Suprapubic skin (tissue), 4 donors: ENCODE measurements around the gene SEPHS1. TPM values are rescaled to one million over a fixed set of nuclear protein-coding genes. Genes with fewer than 3 reads are reported as not detected.

Source experiments
- DNase-seq, 2 donors: peaks; one replicate each; pipeline ENCODE4 v3.0.0-alpha.2; 2019; ENCODE audit warnings: low spot score in 2 of 2
- H3K27ac ChIP-seq: fragments of 200-600 bp; sonication (generic); one replicate; pipeline ENCODE4 v1.5.1; 2019
- H3K27me3 ChIP-seq: fragments of 200-600 bp; sonication (generic); one replicate; pipeline ENCODE4 v1.5.1; 2019
- H3K36me3 ChIP-seq: fragments of 200-600 bp; sonication (generic); one replicate; pipeline ENCODE4 v1.5.1; 2019
- H3K4me1 ChIP-seq: fragments of 200-600 bp; sonication (generic); one replicate; pipeline ENCODE4 v1.5.1; 2019
- H3K4me3 ChIP-seq: fragments of 200-600 bp; sonication (generic); one replicate; pipeline ENCODE4 v1.5.1; 2019; ENCODE audit warnings: mild to moderate bottlenecking
- H3K9me3 ChIP-seq: fragments of 200-600 bp; sonication (generic); one replicate; pipeline ENCODE4 v1.5.1; 2019
- EP300 ChIP-seq: sonication (generic); formaldehyde crosslinking; IDR thresholded peaks from one replicate; pipeline ENCODE4 v1.6.1; 2017; ENCODE audit warnings: antibody characterized with exemption
- POLR2A ChIP-seq, 2 donors: fragments of 450-650 bp; IDR thresholded peaks; one replicate each; pipeline ENCODE4 v1.6.1; 2017; ENCODE audit warnings: antibody characterized with exemption in 2 of 2, mild to moderate bottlenecking in 2 of 2, moderate library complexity in 2 of 2
- POLR2AphosphoS5 ChIP-seq, 3 donors: sonication (generic); formaldehyde crosslinking; IDR thresholded peaks; one replicate each; pipeline ENCODE4 v1.6.1; 2017; ENCODE audit warnings: antibody characterized with exemption in 3 of 3
- WGBS: methylation state at CpG from one replicate; pipeline ENCODE4 v1.1.5; 2018; 5-methylcytosine and 5-hydroxymethylcytosine counted together
- total RNA-seq, 4 donors: library from RNA; depleted of rRNA; stranded (reverse); fragments of >200 nt; gene quantifications; one replicate each; pipeline ENCODE4 v1.1.0, GENCODE V29; 2016
- TF ChIP-seq, protein P1 (sequence below), 2 donors: fragments of 200-600 bp in 1 of 2; fragments of 450-650 bp in 1 of 2; sonication (generic) in 1 of 2; IDR thresholded peaks; one replicate each; pipeline ENCODE4 v1.5.1; 2016 to 2019; ENCODE audit warnings: antibody characterized with exemption in 2 of 2, mild to moderate bottlenecking in 1 of 2, moderate library complexity in 1 of 2

Gene SEPHS1
- total RNA-seq, 4 donors from 2014 or later: 23.1 to 31.6 (median 25.4) TPM

GRCh38 chr10:13349463-13350274 is 1.6 kb upstream of the SEPHS1 start:
- H3K36me3 ChIP-seq: no peaks in the 10 kb centered on the region
- peak overlapping the region; percentile 72 for H3K4me3 ChIP-seq
- under 1% methylated on average over 22 of the region's 25 CpGs for WGBS
- H3K27me3 ChIP-seq: peaks cover 15% of the 10 kb centered on the region
- peak overlapping the region; percentile 98 for H3K27ac ChIP-seq
- TF ChIP-seq POLR2AphosphoS5 (IDR thresholded peaks at IDR 0.05) (no peak), POLR2A (IDR thresholded peaks at IDR 0.05) (no peak), EP300 (no peak)
- TF ChIP-seq, protein P1, sequence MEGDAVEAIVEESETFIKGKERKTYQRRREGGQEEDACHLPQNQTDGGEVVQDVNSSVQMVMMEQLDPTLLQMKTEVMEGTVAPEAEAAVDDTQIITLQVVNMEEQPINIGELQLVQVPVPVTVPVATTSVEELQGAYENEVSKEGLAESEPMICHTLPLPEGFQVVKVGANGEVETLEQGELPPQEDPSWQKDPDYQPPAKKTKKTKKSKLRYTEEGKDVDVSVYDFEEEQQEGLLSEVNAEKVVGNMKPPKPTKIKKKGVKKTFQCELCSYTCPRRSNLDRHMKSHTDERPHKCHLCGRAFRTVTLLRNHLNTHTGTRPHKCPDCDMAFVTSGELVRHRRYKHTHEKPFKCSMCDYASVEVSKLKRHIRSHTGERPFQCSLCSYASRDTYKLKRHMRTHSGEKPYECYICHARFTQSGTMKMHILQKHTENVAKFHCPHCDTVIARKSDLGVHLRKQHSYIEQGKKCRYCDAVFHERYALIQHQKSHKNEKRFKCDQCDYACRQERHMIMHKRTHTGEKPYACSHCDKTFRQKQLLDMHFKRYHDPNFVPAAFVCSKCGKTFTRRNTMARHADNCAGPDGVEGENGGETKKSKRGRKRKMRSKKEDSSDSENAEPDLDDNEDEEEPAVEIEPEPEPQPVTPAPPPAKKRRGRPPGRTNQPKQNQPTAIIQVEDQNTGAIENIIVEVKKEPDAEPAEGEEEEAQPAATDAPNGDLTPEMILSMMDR (IDR thresholded peaks at IDR 0.05): no peak
- H3K4me1 ChIP-seq: peaks cover 40% of the 10 kb centered on the region
- H3K9me3 ChIP-seq: no peaks in the 10 kb centered on the region
- peak in 1 of 2 donors; percentile 70 for DNase-seq

DNA sequence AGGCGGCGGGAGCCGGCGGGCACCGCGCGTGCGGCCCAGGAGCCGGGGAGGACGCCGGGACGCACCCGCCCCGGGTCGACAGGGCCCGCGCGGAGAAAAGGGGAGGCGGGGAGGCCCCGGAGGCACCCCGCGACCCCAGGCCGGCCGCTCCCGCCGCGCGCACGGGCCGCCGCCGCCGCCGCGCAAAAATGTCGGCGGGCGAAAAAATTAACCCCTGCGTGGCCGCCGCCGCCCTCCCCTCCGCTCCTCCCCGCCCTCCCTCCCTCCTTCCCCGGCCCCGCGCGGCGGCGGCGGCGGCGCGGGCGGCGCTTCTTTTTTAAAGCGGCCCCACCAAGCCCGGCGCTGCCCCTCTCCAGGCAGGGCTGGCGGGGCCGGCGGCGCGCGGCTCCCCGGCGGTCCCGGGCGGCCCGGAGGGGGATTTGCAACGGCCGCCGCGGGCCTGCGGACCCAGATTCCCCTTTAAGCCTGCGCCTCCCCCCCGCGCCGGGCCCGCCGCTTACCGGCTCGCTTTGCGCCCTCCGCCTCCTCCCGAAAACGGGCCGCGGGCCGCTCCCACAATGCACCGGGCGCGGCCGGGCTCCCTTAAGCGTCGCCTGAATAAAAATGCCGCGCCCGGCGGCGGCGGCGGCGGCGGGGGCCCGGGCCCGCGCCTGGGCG is 465 bp downstream of the SEPHS1 start:
- Histone ChIP-seq H3K4me1 (peaks cover 43% of the 10 kb centered on the region), H3K27me3 (peaks cover 6% of the 10 kb centered on the region), H3K9me3 (no peaks in the 10 kb centered on the region), H3K4me3 (peak overlapping the region; percentile 72), H3K27ac (peak overlapping the region; percentile 98), H3K36me3 (no peaks in the 10 kb centered on the region)
- TF ChIP-seq EP300: no peak
- TF ChIP-seq POLR2A (IDR thresholded peaks at IDR 0.05): peak in 1 of 2 donors; percentile 6
- whole genome bisulfite sequencing: 1% methylated on average over 16 of the region's 109 CpGs
- DNase-seq: peak; percentile 85 to 88

- peaks cover under 1% of the 10 kb centered on the region for H3K27me3 ChIP-seq
- no peaks in the 10 kb centered on the region for H3K36me3 ChIP-seq
- H3K27ac ChIP-seq: peak overlapping the region; percentile 98
- H3K4me1 ChIP-seq: peaks cover 43% of the 10 kb centered on the region
- 0% methylated on average over 29 of the region's 47 CpGs for WGBS
- H3K4me3 ChIP-seq: peak overlapping the region; percentile 72
- no peaks in the 10 kb centered on the region for H3K9me3 ChIP-seq
- DNase-seq: no peak
- TF ChIP-seq POLR2AphosphoS5 (IDR thresholded peaks at IDR 0.05) (no peak), POLR2A (IDR thresholded peaks at IDR 0.05) (peak in 1 of 2 donors; percentile 19)
These were observed 1.0 kb downstream of the SEPHS1 start for GRCh38 chr10:13347043-13347499.

DNA sequence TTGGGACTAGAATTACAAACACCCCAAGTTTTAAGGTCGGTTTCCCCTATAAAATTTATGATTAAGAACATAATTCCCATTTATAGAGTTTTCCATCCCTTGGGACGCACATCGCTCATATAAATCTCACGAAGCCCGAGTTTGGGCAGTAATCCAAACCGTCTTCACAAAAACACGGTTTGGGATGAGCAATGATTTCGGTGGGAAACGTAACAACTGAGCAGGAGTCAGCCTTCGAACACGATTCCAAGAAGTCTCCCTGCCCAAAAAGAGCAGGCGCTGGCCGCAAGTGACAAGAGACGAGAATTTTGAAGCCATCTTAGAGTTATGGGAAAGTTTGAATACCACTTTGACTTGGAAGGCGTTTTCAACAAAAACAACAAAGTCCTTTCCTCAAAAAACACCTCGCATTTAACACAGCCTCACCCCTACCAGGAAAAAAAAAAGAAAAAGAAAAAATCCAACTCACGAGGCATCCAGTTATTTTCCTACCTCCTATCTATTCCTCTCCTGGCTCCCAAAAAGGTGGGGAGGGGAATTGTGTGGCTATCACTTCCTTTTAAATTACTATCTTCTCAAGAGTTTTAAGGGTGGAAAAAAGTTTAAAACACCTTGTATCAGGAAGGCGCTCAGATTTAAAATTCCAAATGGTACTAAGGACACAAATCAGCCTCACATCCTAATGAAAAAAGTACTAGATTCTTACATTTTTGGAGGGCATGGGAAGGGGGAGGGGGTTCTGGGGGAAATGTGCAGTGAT is 1.6 kb downstream of the SEPHS1 start:
- peak overlapping the region; percentile 98 for H3K27ac ChIP-seq
- H3K36me3 ChIP-seq: no peaks in the 10 kb centered on the region
- peak overlapping the region; percentile 72 for H3K4me3 ChIP-seq
- H3K4me1 ChIP-seq: peaks cover 43% of the 10 kb centered on the region
- no peaks in the 10 kb centered on the region for H3K9me3 ChIP-seq
- no peaks in the 10 kb centered on the region for H3K27me3 ChIP-seq
- TF ChIP-seq POLR2AphosphoS5 (IDR thresholded peaks at IDR 0.05): no peak
- TF ChIP-seq, protein P1 (IDR thresholded peaks at IDR 0.05): no peak
- TF ChIP-seq POLR2A (IDR thresholded peaks at IDR 0.05): no peak
- TF ChIP-seq EP300: no peak
- no peak for DNase-seq
- WGBS: 7% methylated on average over 18 of the region's 18 CpGs

- TF ChIP-seq, protein P1 (IDR thresholded peaks at IDR 0.05): no peak
- TF ChIP-seq EP300 (no peak), POLR2A (IDR thresholded peaks at IDR 0.05) (no peak), POLR2AphosphoS5 (IDR thresholded peaks at IDR 0.05) (no peak)
- DNase-seq: no peak
- Histone ChIP-seq H3K4me3 (peak overlapping the region; percentile 25), H3K4me1 (peaks cover 22% of the 10 kb centered on the region), H3K9me3 (no peaks in the 10 kb centered on the region), H3K36me3 (peaks cover 15% of the 10 kb centered on the region), H3K27ac (no peak overlapping the region), H3K27me3 (no peaks in the 10 kb centered on the region)
- whole genome bisulfite sequencing: 55% methylated on average over 12 of the region's 12 CpGs
These were observed 7.3 kb downstream of the SEPHS1 start for GRCh38 chr10:13340626-13341376.
